ENCODE data around the gene CIBAR2.

Gene CIBAR2

GRCh38 chr16:85081765-85082164, 30.5 kb downstream of the CIBAR2 start:
- DNase-seq, result no peak

- DNase-seq, result no peak
Measured at GRCh38 chr16:85081038-85081437, 31.2 kb downstream of the CIBAR2 start.

GRCh38 chr16:85079785-85080570, 32.3 kb downstream of the CIBAR2 start:
- DNase-seq, result no peak

GRCh38 chr16:85078952-85079351, 33.3 kb downstream of the CIBAR2 start:
- DNase-seq, result no peak

GRCh38 chr16:85078226-85078625, 34.0 kb downstream of the CIBAR2 start:
- no peak for DNase-seq

GRCh38 chr16:85077576-85078125, 34.6 kb downstream of the CIBAR2 start:
- no peak for DNase-seq

GRCh38 chr16:85077039-85077438, 35.2 kb downstream of the CIBAR2 start:
- DNase-seq, result no peak

- no peak for DNase-seq
Measured at GRCh38 chr16:85075236-85075924, 36.9 kb downstream of the CIBAR2 start.

GRCh38 chr16:85074225-85074914, 37.9 kb downstream of the CIBAR2 start:
- no peak for DNase-seq

GRCh38 chr16:85072947-85073346, 39.3 kb downstream of the CIBAR2 start:
- no peak for DNase-seq

- no peak for DNase-seq
Measured at GRCh38 chr16:85072076-85072860, 40.0 kb downstream of the CIBAR2 start.

GRCh38 chr16:85069171-85069570, 43.1 kb downstream of the CIBAR2 start:
- no peak for DNase-seq

GRCh38 chr16:85068746-85069145, 43.5 kb downstream of the CIBAR2 start:
- no peak for DNase-seq

- DNase-seq, result no peak
Measured at GRCh38 chr16:85067426-85067825, 44.8 kb downstream of the CIBAR2 start.

GRCh38 chr16:85067024-85067423, 45.2 kb downstream of the CIBAR2 start:
- DNase-seq, result no peak

- no peak for DNase-seq
Measured at GRCh38 chr16:85066346-85066885, 45.9 kb downstream of the CIBAR2 start.

- DNase-seq, result no peak
Measured at GRCh38 chr16:85065099-85065498, 47.2 kb downstream of the CIBAR2 start.

- no peak for DNase-seq
Measured at GRCh38 chr16:85064186-85064585, 48.1 kb downstream of the CIBAR2 start.

GRCh38 chr16:85062845-85063244, 49.4 kb downstream of the CIBAR2 start:
- DNase-seq, result no peak

- no peak for DNase-seq
Measured at GRCh38 chr16:85062323-85062722, 49.9 kb downstream of the CIBAR2 start.

GRCh38 chr16:85061566-85061965, 50.7 kb downstream of the CIBAR2 start:
- no peak for DNase-seq

- DNase-seq, result no peak
Measured at GRCh38 chr16:85058909-85059308, 53.4 kb downstream of the CIBAR2 start.
